EH (cell line): ENCODE measurements around the gene APIP.

ENCODE experiments used
- DNase-seq: peaks from one replicate; pipeline ENCODE4 v3.0.0-alpha.2; 2015; ENCODE audit warnings: low read depth

The APIP gene

DNA sequence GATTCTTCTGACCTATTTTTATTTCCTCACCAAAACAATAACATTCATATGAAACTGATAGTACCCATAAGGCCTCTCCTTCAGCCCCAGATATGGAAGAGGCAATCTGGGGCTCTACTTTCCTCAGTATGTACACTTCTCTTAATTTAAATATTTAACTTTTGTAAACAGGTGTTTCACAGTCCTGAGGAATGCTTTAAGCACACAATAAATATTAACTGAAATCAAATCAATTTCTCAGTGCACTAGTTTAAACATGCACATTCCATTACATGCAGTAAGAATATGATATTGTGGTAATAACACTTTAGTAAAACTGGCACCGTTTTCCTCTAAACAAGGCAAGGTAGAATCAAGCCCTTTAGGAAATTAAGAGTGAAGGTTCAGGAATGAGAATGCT is 28.9 kb downstream of the APIP start:
- no peak for DNase-seq

DNA sequence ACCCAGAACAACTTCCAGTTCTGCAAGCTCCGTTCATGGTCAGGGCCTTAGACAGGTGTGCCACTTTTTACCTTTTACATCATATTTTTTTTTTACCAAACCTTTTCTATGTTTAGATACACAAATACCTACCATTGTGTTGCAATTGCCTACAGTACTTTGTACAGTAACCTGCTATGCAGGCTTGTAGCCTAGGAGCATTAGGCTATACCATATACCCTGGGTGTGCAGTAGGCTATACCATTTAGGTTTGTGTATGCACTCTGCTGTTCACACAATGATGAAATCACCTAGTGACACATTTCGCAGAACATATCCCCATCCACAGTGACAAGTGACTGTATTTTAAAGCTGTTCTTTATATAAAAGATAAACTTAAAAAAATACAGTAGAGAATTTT is 29.6 kb downstream of the APIP start:
- DNase-seq, result no peak

- no peak for DNase-seq
Measured at GRCh38 chr11:34881900-34882299, 34.3 kb downstream of the APIP start.

DNA sequence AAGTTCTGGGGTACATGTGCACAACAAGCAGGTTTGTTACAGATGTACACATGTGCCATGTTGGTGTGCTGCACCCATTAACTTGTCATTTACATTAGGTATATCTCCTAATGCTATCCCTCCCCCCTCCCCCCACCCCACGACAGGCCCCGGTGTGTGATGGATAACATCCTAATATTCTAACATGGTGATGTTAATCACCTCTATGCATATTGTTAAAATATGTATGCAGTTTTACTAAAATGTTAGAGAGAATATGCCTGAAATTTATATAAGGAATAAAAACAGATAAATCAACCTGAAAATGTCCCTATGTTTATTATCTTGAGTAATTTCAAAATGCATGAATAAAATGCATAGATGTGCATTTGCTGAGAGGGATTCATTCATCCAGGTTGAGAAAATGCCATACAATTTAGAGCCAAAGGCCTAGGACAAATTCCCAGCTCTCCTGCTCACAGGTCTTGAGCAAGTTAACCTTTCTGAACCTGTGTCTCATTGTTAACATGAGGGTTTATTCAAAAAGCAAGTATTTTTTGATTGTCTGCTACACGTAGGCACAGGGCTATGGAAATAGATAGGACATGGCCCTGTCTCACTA is 38.7 kb downstream of the APIP start:
- DNase-seq, result no peak

- DNase-seq, result no peak
Measured at GRCh38 chr11:34874202-34874601, 42.0 kb downstream of the APIP start.

- DNase-seq, result no peak
Measured at GRCh38 chr11:34870548-34871196, 45.5 kb downstream of the APIP start.

DNA sequence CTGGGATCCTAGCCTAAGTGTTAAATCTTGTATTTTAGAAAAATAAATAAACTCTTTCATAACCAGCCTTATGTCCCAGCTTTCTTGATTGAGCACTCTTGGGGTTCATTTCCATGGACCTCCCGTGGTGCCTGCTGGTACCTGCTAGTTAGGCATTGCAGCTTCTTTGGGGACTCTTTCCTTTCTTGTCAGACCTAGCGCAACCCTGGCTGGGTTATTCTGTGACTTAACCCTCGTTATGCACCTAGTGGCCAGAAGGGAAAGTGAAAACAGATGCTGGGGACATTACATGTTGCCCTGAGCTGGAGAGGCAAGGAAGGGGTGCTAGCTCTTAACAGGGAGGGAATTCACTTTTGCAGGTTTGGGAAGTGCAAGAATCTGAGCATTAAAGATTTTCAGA is 46.8 kb downstream of the APIP start:
- no peak for DNase-seq

DNA sequence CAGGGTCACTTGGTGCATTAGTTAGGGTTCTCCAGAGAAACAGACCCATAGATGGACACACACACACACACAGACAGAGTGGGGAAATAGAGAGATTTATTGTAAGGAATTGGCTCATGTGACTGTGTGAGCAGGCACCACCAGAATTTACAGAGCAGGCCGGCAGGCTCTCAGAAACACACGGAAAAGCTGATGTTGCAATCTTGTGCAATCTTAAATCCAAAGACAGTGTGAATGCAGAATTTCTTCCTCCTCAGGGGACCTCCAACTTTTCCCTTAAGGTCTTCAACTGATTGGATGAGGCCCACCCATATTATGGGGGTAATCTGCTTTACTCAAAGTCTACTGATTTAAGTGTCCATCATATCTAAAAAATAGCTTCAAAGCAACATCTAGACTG is 49.8 kb downstream of the APIP start:
- DNase-seq, result no peak

DNA sequence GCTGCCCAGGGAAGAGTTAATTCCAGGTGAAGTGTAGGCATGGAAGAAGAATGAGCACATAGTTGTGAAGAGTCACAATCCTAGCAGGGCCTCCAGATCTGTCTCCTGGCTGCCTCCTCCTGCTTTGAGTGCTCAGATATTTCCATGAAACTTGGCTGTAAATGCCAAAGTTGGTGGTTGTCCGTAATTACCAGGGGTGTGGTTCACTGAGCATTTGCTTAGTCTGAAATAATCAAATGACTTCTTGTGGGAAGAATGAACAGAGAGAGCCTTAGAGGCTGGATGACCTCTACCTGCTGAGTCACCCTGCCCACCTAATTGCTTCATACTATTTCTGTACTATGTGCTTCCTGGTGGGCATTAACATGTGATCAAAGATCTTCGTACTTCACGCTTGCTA is 50.9 kb downstream of the APIP start:
- DNase-seq, result no peak

- no peak for DNase-seq
Measured at GRCh38 chr11:34864424-34864823, 51.8 kb downstream of the APIP start.

DNA sequence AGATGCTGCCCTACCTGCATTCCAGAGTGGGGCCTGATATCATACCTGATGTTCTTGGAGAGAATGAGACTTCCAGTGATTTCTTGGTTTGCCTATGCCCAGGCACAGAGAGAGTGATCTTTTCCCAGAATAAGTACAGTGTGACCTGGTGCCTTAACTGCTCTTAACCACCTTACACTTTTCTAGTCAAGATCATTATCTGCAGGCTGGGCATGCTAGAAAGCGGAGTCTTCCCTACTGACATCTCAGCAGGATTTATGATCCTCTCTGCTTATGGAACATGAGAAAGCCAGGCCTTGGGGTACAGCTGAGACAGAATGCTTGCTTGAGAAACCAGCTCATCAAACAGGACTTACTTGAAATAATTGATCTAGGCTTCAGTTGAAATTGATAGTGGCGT is 53.1 kb downstream of the APIP start:
- no peak for DNase-seq

DNA sequence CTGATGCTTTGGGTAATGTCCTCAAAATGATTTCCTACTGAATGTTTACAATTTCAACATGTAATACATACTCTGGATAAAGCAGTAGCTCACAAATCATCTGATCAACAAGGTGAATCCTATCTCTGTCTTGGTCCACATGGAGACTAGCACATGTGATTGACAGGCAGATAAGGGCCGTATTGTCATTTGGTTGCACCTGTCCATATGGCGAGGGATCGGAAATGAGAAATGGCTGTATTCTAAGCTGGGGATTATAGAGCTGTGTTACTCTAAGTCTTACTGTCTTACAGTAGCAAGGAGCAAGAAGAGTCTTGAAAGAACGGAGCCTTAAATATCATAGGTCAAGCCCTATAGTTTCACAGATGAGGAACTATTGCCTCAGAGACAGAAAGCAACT is 55.7 kb downstream of the APIP start:
- DNase-seq, result no peak

DNA sequence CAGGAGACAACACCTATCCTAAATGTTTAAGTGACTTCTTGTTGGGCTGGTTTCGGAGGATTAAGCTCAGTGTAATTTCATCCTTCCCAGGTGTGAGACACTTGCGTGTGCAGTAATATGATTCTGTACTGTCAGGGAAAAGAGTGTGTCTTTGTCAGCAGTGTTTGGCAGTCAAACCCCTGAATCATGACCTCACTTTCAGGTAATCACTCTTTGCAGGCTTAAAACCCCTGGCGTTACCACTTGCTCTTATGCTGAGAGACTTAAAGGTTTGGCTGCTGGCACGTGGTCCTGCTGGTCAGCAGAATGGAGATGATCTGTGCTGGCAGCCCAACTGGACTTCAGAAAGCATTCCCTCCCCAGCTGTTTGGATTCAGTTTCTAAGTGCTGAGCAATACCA is 56.1 kb downstream of the APIP start:
- DNase-seq, result no peak

DNA sequence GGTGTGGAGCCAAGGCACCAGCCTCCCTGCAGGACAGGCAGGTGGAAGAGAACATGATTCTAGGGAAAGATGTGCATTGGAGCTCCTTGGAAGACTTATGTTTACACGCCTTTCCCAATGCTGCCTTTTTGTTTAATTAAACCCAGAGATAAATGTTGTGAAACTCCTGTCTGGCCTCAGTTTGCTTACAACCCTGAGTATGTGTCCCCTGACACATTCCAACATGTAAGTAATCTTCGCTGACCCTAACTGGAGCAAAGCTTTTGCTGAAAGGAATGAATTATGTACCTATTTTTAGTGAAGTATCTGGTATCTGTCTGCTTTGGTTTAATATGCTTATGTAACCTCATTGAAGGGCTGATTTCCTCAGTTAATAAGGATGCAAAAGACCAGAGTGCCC is 56.7 kb downstream of the APIP start:
- DNase-seq, result no peak

DNA sequence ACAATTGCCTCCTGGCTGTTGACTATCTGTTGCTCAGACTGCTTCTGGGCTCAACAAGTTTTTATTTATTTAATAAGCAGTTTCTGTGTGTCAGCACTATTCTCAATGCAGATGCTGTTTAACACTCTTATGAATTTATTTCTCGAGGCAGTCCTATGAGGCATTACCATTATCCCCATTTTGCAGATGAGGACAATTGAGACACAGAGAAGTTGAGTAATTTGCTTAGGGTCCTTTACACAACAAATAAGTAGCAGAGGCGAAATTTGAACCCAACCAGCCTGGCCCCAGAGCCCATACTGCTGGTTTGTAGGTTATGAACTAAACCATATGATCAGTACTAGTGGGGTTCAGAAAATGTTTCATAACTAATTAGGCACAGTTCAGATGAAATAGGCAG is 58.7 kb downstream of the APIP start:
- DNase-seq, result no peak

DNA sequence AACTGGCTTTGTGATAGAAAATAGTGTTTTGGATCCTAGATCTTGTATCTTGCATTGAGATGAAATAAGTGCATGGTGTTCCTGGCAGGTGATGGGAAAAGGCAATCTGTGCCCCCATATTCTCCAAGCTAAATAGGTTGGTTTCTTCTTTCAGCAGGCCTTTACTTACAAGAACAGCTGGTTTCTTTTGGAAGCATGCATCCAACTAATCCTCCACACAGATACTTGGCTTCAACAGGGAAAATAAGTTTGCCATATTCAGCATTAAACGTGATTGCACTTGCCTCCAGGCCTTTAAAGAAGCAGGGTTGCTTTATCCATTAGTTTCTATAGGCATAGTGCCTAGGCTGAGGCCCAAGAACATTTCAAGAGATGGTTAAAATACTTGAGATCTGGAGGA is 59.9 kb downstream of the APIP start:
- DNase-seq, result no peak

DNA sequence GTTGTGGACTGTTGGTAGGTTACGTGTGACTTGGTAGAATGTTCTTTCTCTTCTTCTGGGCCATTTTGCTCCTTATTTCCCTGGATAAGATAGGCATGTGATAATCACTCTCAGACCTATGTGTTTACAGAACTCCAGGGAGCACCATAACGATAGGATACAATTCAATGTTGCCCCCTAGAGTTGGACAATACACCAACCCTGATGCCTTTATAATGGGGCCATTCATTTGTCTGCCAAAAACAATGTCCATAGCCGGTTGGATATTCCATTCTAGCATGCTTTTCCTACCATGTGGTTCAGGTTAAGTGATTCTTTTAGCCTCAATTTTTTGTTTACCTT is 60.5 kb downstream of the APIP start:
- no peak for DNase-seq

- DNase-seq, result no peak
Measured at GRCh38 chr11:34855021-34855753, 61.0 kb downstream of the APIP start.

- no peak for DNase-seq
Measured at GRCh38 chr11:34851916-34852315, 64.3 kb downstream of the APIP start.

DNA sequence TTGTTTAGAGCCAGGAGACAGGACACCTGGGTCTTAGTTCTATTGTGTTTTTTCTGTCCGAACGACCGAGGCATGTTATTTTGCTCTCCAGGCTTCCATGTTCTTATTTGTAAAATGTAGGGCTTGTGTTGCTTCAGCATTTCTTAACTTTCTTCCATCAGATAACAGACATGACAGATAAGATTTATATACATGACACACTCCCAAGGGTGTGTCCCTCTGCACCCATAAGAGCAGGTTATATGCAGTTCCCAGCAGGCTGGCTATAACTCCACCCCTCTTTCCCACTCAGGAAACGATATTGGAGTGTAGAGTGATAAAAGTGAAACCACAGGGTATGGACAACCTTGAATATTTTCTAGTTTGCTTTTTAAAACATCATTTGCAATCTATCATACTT is 65.8 kb downstream of the APIP start:
- no peak for DNase-seq

DNA sequence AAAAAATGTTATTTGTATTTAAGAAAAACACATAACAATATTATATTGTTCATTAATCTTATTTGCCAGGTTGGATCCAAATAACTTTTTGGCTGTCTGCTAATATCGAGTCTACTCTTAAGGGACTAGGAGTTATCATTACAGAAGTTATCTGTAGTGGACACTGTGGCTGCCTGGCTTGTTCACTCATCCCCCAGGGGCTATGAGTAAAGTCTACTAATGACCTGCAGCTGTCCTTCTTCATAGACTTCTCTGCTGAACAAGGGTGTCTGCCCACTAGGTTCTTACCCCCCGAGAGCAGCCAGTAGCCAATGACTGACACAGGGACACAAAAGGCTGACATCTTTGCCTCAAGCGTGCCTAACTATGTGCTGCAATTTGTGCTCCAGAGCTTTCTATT is 69.7 kb downstream of the APIP start:
- DNase-seq, result no peak

DNA sequence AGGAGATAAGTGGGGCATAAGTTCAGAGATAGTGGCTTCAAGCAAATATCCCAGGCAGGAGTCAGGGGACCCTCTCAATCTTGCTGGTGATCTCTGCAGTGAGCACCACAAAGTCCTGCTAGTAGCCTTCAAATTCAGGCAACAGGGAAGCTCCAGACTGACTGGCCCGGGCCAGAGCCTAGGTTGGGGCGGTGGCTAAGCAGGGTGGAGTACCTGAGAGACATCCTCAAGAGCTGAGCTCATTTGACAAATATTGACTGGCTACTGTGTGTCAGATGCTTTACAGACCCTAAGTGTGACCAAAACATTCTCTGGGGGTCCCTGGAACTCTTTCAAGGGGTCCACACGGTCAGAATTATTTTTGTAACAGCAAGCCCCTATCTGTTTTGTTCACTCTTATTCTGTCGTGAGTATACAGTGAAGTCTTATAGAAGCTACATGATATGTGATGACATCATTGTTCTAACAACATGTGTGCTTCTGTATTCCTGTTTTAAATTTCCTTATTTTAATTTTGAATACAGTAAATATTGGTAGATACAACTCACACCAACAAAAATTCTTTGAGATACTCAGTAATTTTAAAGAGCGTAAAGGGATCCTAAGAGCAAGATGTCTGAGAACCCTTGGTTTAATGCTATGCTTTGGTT is 71.6 kb downstream of the APIP start:
- DNase-seq, result no peak

DNA sequence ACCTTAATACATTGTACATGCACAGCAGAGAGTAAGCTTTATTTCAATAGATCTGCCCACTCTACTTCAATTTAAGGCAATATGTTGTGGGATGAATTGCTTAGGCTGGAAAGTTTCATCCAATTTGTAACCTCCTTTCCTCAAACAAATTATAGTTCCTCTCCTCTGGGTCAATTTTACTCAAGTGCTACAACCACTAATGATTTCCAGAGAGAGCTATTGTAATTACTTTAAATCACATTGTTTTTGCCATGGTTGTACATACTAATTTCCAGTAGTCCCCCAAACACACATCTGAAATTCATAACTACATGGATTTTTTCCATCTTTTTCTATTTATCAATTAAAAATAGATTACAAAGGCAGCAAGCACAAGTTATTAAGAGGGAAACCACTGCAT is 72.9 kb downstream of the APIP start:
- DNase-seq, result no peak
